HG03280 (cell line): ENCODE data around the gene OLIG3.

ENCODE experiments used
- ATAC-seq: cut with Tn5 transposase; IDR thresholded peaks from one replicate; pipeline ENCODE4 v1.9.1; 2021; ENCODE audit warnings: mild to moderate bottlenecking, moderate library complexity; ENCODE audit not compliant: unreplicated experiment

The OLIG3 gene

GRCh38 chr6:137494281-137494987 lies at the start of gene OLIG3:
Gene OLIG3, minus strand, starts transcription at chr6:137494394. Its CDS starts 224 bp downstream, at chr6:137494170.
- no peak for ATAC-seq

GRCh38 chr6:137543114-137543513 lies 48.9 kb upstream of the OLIG3 start:
- no peak for ATAC-seq

GRCh38 chr6:137542713-137543112 lies 48.5 kb upstream of the OLIG3 start:
- ATAC-seq = no peak

GRCh38 chr6:137541534-137542063 lies 47.4 kb upstream of the OLIG3 start:
- no peak for ATAC-seq

- ATAC-seq = no peak
Observed at GRCh38 chr6:137536104-137536773, 42.0 kb upstream of the OLIG3 start.

- ATAC-seq = no peak
Observed at GRCh38 chr6:137531376-137532092, 37.3 kb upstream of the OLIG3 start.

- ATAC-seq = no peak
Observed at GRCh38 chr6:137530404-137530803, 36.2 kb upstream of the OLIG3 start.

GRCh38 chr6:137522831-137523230 lies 28.6 kb upstream of the OLIG3 start:
- no peak for ATAC-seq

- ATAC-seq = no peak
Observed at GRCh38 chr6:137522198-137522798, 28.1 kb upstream of the OLIG3 start.

- no peak for ATAC-seq
Observed at GRCh38 chr6:137520520-137520919, 26.3 kb upstream of the OLIG3 start.

- ATAC-seq = no peak
Observed at GRCh38 chr6:137519629-137520176, 25.5 kb upstream of the OLIG3 start.

- ATAC-seq = no peak
Observed at GRCh38 chr6:137518386-137518983, 24.3 kb upstream of the OLIG3 start.

GRCh38 chr6:137514418-137514817 lies 20.2 kb upstream of the OLIG3 start:
- no peak for ATAC-seq

- ATAC-seq = no peak
Observed at GRCh38 chr6:137512757-137513605, 18.8 kb upstream of the OLIG3 start.

GRCh38 chr6:137510923-137511322 lies 16.7 kb upstream of the OLIG3 start:
- ATAC-seq = no peak

- no peak for ATAC-seq
Observed at GRCh38 chr6:137498481-137499190, 4.4 kb upstream of the OLIG3 start.

GRCh38 chr6:137497721-137498463 lies 3.7 kb upstream of the OLIG3 start:
- ATAC-seq = no peak
